GM21723 (cell line): ENCODE results near the gene TMEM150B.

ENCODE experiments used
- ATAC-seq: cut with Tn5 transposase; IDR thresholded peaks from one replicate; pipeline ENCODE4 v1.9.1; 2021; ENCODE audit warnings: mild to moderate bottlenecking, moderate library complexity; ENCODE audit not compliant: unreplicated experiment

The TMEM150B gene

DNA sequence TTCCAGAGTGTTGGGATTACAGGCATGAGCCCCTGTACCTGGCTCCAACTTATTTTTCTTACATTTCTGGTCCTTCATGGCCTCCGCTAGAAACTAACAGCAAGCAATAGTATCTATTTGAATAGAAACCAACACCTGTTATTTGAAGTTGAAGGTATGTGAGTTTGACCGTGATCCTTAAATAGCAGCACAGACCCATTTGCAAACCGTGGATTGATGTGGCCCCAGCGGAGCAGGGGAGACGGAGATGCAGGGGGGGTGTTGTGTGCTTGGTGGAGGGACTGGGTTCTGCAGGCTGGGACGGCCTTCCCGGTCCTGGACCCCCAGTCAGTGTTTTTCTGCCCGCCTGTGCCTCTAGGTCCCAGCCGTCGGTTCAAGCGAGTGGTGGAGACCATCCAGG lies 16.9 kb downstream of the TMEM150B start:
- ATAC-seq, result no peak

DNA sequence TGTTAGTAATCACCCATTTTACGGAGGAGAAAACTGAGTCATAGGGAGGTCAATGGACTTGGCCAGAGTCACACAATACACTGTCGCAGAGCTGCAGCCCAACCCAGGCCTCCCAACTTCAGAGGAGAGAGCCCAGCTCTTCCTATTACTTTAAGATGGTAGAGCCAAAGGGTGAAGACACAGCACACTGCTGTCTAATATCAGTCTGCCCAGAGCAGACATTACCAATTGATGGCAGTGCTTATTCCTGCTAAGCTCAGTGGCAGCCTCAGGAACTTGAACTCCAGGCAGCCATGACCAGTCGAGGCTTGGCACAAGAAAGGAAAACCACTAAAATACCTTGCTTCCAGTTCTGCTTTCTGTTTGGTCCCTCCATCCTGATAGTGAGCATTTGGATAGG lies 18.4 kb downstream of the TMEM150B start:
- no peak for ATAC-seq

DNA sequence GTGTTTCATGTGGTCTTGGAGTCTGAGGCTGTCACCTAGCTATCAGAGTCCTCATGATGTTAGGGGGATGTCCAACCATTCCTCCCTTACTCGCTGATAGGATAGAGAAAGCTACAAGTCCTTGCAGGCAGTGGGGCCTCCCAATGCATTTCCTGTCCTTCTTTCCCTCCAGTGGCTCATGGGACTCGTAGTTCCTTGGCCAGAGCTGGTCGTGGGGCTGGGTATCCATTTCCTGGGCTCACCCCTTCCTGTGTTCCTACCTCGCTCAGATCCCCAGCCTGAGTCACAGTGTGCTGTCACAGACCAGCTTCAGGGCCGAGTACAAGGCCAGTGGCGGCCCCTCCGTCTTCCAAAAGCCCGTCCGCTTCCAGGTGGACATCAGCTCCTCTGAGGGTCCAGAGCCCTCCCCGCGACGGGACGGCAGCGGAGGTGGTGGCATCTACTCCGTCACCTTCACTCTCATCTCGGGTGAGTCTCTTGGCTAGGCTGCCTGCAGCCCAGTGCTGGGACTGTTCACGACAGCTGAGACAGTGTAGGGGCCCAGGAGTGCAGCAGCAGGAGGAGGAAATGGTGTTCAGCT lies 19.1 kb downstream of the TMEM150B start:
- ATAC-seq, result no peak

DNA sequence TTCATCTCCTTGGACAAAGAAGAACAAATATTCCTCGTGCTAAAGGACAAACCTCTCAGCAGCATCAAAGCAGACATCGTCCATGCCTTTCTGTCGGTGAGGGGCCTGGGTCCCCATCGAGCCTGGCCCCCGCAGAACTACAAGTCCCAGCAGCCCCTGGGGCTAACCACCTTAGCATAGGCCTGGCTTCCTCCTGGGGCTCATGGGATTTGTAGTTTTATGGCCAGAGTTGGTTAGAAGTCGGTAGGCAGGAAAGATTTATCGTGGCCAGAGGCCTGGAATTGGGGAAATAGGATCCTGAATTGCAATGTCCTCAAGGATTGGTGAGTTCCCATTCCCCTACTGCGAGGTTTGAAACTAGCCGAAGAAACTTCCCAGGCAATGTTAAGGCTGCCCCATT lies 19.6 kb downstream of the TMEM150B start:
- ATAC-seq, result no peak

DNA sequence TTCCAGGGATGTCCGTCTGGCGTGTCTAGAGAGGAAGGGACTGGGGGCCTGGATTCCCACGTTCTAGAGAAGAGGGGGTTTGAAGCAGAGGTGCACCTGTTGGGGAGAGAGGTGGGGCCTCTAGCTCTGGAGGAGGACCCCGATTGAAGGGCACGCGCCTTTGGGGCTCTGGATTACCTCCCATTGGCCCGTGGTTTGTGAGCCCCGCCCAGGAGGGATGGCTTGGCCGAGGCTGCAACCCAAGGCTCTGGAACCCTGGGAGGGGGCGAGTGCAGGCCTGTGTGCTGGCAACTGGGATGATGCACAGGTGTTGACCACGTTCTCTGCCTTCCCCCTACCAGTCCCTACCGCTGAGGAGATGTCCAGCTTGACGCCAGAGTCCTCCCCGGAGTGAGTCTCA lies 20.2 kb downstream of the TMEM150B start:
- ATAC-seq, result no peak

DNA sequence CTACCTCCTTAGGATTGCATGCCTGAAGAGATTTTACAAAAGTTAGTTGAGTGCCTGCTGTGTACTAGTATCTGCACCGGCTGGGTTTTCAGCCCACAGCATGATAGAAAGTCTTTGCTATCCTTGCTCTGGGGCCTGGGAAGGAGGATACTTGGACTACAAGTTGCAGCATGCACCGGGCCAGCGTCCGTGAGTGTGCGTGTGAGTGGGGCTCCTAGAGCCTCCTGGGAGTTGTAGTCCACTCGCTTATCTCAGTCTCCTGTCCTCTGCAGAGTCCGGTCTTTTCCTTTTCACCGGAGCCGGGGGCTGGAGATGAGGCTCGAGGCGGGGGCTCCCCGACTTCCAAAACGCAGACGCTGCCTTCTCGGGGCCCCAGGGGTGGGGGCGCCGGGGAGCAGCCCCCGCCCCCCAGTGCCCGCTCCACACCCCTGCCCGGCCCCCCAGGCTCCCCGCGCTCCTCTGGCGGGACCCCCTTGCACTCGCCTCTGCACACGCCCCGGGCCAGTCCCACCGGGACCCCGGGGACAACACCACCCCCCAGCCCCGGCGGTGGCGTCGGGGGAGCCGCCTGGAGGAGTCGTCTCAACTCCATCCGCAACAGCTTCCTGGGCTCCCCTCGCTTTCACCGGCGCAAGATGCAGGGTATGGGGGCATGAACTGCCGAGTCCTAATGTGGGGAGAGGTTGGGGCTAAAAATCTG lies 20.7 kb downstream of the TMEM150B start:
- ATAC-seq, result no peak

DNA sequence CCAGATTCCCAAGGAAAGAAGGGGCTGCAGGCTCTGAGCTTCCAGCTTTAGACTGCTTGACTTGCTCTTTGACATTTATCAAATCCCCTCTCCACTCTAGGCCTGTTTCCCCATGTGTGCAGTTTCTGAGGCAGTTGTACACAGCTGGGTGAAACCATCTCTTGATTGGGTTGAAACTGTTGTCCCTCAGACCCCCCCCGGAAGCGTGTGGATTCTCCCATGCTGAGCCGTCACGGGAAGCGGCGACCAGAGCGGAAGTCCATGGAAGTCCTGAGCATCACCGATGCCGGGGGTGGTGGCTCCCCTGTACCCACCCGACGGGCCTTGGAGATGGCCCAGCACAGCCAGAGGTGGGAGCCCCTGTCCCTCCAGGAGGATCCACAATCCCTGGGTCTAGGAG lies 21.7 kb downstream of the TMEM150B start:
- no peak for ATAC-seq

DNA sequence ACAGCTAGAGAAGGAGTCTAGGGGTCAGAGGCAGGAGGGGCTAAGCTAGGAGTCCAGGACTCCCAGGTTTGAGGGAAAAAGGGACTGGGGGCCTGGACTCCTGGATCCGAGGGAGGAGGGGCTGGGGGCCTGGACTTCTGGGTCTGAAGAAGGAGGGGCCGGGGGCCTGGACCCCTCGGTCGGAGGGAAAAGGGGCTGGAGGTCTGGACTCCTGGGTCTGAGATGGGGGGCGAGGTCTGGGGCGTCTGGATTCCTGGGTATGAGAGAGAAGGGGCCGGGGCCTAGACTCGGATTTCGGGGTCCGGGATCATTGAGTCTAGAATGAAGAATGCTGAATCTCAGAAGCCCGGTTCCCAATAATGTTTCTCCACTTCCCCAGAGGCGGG lies 22.8 kb downstream of the TMEM150B start:
- ATAC-seq, result no peak

DNA sequence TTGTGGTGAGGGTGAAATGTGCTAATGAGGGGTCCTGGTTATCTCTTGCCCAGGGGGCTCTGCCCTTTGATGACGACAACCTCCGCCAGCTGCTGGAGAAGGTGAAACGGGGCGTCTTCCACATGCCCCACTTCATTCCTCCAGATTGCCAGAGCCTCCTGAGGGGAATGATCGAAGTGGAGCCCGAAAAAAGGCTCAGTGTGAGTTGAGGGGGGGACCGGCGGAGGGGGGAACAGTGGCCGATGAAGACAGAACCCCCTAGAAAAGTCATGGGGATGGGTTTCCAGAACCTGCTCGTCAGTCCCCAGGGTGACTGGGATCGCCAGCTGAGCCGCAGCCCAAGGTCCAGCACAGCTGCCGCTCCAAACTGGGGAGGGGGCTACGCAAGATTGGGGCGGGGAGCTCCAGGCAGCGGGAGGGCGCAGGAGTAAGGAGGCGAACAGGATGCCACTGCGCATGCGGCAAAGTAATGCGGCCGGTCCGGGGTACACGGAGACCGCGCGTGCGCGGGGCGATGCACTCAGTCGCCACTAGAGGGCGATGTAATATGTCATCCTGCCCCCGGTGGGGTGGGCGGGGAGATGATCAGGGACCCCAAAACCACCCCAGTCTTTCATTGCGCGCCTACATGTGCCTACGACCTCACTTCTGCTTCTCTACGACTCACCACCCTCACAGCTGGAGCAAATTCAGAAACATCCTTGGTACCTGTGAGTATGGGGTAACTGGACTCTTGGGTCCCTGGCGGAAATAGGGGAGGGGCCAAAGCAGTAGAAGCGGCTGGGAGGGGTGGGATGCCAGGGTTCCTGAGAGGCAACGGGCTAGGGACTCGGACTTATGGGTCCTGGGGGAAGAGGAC lies 23.5 kb downstream of the TMEM150B start:
- ATAC-seq, result peak; percentile 60

DNA sequence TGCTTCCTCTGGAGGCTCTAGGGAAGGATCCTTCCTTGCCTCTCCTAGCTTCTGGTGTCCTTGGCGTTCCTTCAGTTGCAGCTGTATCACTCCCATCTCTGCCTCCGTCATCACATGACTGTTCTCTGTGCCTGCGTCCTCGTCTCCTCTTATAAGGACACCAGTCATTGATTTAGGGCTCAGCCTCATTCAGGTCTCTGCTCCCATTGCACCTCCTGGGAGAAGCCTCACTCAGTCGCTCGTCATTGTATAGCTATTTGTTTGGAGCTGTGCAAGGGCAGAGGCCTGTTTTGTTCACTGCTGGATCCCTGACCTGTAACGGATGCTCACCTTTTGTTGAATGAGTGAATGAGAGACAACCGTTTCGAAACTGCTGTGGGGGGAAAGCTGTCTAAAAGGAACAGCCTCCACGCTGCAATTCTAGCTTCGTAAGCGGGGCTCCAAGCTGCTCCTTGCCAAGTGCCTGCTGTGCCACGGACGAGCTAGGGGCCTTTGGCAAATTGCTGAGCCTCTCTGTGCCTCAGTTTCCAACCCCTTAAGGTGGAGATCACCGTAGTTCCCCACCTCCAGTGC lies 24.2 kb downstream of the TMEM150B start:
- ATAC-seq, result no peak

DNA sequence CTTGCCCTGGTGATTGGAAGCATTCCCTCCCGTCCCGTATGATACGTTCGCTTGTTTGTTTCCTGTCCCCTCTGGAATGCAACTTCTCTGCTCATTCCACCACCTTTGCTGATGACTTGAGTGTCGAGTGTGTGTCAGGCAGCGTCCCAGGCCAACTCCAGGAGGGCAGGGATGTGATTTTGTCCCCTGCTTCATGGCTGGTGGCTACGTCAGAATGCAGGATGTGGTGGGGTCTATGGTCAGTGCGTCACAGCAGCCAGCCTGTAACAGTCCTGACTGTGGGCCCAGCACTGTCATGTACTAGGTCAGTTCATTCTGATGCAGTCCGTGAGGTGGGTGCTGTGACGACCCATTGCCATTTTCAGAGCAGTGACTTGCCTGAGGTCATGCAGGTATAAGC lies 25.1 kb downstream of the TMEM150B start:
- no peak for ATAC-seq

DNA sequence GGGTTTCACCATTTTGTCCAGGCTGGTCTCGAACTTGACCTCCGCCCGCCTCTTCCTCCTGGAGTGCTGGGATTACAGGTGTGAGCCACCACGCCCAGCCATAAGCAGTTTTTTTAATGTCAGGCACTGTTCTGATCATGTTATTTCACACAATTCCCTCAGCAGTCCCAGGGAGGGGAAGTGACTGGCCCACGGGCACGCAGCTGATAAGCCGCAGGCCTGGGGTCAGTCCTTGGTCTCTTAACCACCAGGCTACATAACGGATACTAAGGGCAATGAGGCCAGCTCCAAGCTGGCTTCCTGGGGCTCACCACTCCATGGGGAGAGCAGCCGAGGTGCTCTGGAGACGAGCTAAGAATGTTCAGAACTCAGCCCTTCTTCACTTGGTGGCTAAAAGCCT lies 27.9 kb downstream of the TMEM150B start:
- no peak for ATAC-seq

DNA sequence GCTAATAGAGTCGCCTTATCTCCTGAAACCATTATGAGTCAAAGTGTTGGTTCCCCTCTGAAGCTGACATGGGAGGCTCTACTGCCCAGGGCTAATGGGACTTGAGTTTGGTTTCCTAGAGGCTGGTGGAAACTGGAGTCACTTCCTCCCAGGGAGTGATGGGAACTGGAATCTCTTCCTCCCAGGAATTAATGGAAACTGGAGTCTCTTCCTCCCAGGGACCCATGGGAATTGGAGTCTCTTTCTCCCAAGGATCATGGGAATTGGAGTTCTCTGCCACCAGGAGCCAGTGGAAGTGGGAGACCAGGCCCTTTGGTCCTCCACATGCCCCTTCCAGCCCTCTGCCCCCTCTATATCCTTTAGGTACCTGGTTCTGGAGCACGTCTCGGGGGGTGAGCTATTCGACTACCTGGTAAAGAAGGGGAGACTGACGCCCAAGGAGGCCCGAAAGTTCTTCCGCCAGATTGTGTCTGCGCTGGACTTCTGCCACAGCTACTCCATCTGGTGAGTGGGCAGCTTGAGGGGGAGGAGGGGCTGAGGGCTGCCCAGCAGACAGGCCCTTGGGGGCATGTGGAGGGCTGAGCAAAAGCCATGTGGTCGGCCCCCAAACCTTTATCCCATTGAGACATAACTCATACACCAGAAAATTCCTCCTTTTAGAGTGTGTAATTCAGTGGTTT lies 35.9 kb downstream of the TMEM150B start:
- no peak for ATAC-seq

DNA sequence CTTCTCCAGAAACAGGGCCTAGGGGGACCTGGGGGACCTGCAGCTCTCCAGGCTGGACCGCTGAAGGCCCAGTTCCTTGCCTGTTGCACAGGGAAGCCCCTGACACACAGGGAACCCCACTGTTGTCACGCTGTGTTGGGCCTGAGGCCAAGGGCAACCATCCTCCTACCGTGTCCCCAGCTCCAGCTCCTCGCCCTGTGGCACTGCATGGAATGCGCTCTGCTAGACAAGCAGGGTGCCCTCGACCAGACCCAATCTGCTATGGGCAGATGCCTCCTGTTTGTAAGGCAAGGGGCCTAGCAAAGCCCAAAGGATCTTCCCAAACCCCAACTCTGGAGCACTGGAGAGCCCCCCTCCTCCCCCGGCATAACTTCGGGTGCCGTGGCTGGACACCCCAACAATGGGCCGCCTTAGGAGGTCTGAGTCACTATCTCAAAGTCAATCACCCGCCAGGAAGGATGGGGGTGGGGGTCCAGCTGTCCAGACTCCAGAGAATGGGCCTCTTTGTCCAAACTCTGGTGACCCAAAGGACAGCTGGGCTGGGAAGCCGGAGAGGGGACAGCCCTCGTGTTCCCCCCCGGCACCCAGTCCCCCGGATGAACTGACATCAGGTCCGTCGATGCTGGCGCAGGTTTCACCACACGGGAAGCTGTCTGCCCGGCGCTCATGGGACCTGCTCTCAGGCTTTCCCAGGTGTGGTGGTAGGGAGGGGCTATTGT lies 37.6 kb downstream of the TMEM150B start:
- ATAC-seq, result no peak

DNA sequence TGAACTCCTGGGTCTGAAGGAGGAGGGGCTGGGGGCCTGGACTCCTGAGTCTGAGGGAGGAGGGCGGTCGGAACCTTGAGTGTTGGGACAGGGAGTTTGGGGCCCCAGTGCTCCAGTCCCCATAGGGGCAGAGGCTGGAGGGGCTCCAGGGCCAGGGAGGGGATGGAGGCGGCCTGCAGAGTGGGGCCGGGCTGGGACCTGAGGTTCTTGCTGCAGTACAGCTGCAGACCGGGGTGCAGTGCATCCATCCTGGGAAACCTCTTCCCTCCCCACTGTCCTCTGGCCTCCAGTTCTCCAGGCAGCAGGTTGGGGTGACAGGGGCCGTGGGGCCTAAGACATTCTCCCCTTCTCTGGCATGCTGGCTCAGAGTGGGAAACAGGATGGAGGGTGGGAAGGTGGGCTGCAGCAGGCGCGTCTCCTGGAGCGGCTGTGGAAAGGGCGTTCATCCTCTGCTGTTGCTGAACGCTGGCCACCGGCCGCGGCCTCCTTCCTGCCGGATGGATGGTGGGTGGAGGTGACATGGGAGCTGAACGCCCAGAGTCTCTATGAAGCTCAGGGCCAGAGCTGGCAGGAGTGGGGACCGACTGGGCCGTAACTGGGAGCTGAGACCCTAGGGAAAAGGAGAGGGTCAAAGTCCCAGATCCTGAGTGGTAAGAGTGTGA lies 39.8 kb downstream of the TMEM150B start:
- ATAC-seq, result no peak

DNA sequence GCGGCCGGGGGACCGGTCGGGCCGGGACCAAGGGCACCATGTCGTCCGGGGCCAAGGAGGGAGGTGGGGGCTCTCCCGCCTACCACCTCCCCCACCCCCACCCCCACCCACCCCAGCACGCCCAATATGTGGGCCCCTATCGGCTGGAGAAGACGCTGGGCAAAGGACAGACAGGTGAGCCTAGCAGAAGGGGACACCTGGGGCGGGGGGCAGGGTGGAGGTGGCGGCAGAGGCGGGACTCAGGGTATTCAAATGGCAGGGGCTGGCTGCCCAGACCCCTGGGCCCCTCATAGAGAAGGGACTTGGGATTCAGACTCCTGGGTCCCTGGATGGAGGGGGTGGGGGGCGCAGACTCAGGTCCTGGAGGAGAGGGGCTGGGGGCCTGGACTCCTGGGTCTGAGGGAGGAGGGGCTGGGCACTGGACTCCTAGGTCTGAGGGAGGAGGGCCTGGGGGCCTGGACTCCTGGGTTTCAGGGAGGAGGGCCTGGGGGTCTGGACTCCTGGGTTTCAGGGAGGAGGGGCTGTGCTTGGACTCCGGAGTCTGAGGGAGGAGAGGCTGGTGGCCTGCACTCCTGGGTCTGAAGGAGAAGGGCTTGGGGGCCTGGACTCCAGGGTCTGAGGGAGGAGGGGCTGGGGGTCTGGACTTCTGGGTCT lies 40.6 kb downstream of the TMEM150B start:
- no peak for ATAC-seq

DNA sequence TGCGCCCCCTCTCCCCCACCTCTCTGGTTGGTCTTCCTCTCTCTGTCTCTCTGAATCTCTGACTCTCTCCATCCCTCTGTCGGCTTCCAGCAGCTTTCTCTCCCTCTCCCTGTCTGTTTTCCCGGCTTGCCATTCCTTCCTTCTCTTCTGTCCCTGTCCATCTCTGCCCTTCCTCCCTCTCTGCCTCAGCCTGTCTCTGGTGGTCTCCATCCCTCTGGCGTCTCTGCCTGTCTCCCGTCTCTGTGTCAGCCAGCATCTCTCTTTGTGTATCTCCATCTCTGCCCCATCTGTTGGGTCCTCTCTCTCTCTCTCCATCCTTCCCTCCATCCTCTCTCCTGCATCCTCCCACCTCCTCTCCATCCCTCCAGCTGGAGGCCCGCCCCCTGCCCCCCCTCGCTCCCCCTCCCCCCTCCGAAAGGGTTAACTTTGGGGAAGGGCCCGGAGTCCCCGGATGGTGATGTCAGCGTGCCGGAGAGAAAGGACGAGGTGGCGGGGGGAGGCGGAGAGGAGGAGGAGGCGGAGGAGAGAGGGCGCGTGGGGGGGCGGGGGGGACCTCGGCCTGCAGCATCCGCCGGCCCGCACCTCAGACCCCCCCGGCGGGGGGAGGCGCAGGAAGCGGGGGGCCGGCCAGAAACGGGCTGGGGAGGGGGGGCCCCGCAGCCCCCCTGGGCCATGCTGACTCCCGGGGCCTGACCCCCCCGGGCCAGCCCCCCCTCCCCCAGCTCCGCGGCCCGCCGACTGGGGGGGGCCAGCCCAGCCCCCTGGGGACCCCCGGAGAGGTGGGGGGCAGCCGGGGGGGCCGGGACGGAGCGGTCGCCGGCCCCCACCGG lies 41.4 kb downstream of the TMEM150B start, which contains the start of gene BRSK1:
TSS of gene BRSK1 (plus strand) at position 450 of the 830 bp plus-strand sequence. CDS start 446 bp downstream, outside the sequence.
- ATAC-seq, result no peak
